G401.6 (cell line): ENCODE results near the gene TACC2.

Source experiments
- FAIRE-seq: peaks from 2 replicates; lab custom pipeline; 2012; peaks lifted over from hg19 to GRCh38; lab: Jason Lieb, UNC

Gene TACC2

DNA sequence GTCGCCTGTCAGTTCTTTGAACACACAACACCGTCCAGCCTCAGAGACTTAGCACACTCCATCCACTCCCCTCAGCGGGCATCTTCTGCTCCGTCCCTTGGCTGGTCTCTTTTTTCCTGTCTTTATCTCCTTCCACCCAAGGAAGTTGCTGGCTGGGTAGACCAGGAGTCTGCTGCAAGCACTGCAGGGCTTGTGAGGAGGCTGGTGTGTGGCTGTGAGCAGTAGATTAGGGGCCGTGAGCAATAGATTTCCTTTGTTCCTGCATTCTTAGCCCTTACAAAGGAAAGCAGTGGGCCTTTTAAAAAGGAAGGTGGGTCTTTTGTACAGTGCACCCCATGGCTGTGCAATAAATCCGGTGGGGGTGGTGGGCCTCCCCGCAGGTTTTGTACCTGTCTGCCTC lies 181.8 kb downstream of the TACC2 start:
- FAIRE-seq, result no peak

DNA sequence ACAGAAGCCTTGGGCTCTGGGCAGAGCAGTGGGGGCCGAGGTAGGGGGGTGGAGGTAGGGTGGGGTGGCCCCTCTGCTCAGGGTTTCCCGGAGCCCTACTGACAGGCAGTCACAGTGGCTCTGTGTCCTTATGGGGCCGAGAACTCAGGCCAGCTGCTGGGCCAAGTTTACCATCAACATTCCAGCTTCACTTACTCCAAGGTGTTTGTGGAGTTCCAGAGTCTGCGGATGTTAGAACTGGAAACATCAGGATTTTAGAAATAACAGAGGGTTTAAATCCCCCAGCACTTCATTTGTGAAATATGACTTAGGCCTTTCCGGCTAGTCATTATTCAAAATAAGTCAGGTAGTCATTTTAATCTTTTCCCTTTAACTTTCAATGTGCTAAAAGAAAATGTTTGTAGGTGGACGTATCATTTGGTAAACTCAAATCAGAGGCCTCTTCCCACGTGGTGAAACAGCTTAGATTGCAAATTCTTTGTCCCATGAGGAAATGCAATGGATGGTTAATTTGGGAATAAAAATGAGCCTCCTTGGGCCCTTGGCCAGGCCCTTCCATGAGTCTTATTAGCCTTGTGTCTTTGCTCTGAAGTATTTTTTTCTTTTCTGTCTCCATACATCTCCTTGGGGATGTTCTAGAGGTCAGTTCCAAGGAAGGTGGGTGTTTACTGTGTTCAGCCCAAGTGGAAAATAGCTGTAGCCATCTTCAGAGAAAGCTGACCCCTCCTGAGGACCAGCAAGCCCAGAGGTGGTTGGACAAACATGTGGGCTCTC lies 182.5 kb downstream of the TACC2 start:
- FAIRE-seq, result no peak

DNA sequence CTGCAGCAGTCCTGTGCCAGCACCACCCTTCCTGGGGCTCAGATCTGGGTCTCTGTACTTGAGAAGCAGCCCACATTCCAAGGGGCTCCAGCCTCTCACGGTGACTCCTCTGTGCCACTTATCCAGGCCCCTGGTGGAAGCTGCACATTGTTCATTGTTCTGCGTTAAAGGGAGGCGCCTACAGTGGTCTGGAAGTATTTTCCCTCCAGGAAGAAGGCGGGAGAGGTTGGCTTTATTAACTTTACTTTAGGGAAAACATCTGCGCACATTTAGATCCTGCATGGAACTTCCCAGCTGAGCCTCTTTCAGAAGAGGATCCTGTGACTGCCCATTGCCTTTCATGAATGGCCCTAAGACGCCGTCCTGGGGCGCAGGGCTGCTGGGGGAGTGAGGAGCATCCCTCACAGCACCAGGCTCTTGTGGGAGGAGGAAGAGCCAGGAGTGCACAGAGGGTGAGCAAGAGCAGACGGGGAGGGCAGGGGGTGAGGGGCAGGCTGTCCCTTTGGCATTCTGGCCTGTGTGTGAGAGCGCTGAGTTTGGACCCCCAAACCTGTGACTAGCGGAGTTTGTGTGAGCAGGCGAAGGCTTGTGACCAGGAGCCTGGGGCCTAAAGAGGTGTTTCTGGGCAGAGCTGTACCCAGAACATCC lies 183.5 kb downstream of the TACC2 start:
- no peak for FAIRE-seq

DNA sequence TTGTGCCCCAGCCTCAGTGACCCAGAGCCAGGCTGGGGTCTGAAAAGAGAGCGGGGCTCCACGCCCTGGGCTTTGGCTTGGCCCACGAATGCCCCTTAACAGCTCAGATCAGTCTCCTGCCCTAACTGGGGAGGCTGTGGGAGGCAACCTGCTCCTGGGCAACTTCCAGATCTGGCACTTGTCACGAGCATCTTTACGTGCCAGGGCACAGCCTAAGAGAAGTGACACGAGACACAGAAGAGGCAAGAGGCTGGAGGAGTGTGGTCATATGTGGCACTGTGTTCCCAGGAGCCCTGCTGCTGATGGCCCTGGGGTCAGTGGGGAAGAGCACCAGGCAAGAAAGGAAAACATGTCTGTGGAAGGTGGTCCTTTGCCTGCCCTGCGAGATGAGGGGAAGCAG lies 184.4 kb downstream of the TACC2 start:
- no peak for FAIRE-seq

DNA sequence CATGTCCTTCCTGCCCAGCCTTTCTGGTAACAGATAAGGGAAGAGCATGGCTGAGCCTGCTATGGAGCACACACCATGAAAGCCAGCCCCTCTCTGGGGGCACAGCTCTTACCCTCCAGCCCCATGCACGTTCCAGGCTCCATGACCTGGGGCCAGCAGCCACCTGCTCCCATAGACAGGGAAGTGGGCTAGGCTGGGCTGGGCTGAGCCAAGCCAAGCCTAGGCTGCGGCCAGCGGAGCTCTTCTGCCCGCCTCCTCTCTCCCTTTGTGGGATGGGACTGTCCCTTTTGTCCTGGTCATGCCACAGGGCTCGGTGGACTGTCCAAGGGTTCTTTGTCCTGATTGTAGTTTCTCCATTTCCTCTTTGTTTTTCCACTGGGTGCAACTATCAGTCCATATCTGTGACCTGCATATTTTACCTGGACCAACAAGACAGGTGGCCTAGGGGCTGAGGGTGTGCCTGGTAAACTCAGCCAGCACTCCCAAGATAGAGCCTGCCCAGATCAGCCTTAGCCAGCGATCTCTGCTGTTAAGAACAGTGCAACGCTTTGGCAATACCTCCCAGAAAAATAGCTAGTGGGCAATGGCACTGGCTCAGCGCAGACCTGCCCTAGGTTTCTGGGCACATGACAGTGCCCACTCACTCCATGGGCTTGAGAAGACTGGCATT lies 184.9 kb downstream of the TACC2 start:
- no peak for FAIRE-seq

DNA sequence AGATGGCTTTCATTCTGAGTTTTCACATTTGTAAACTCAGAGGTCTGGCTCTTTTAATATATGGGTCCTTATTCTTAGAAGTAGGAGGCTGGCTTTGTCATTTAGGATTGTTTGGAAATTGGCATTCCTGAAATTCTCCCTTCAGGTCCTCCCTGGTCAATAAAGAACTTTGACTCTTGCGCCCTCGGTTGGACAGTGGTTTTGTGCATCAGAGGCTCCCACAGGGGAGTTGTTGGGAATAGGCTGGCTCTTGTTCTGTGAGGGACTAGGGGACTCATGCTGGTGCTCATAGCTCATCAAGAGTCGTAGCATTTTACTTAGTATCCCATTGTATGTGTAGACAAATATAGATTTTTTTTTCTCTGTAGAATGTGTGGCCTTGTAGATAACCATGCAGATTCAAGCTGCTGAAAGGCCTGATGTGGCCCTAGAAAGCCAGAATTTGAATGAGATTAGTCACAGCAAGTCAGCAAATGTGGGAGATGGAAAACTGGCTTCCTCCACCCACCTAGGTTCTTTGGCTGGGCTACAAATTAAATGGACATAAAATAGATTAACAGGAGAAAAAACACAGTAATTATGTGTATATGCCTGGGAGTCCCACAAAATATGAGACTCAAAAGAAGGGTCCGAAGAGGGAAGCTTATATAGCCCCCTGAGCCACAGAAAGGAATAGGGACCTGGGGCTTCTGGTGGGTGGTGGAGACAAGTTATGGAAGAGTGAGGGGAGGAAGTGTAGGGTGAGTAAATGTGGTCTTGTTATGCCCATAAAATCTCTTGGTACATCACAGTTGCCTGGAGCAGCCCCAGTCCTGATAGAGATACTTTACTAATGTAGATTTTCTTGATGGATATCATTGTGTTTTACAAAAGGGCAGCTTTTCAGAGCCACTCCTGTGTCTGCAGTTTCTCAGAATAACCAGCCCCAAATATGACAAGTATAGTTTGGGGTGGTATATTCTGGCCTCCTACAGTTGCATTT lies 187.6 kb downstream of the TACC2 start:
- no peak for FAIRE-seq

DNA sequence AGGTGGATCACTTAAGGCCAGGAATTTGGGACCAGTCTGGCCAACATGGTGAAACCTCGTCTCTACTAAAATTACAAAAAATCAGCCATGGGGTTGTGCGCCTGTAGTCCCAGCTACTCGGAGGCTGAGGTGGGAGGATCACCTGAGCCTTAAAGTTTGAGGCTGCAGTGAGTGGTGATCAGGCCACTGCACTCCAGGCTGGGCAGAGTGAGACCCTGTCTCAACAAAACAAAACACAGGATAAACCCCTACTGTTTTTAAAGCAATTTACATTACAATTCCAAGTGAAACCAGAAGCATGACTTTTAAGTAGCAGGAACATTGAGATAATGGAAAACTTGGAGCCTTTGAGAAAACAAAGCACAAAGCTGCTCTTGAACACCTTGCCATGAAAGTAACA lies 189.7 kb downstream of the TACC2 start:
- no peak for FAIRE-seq

DNA sequence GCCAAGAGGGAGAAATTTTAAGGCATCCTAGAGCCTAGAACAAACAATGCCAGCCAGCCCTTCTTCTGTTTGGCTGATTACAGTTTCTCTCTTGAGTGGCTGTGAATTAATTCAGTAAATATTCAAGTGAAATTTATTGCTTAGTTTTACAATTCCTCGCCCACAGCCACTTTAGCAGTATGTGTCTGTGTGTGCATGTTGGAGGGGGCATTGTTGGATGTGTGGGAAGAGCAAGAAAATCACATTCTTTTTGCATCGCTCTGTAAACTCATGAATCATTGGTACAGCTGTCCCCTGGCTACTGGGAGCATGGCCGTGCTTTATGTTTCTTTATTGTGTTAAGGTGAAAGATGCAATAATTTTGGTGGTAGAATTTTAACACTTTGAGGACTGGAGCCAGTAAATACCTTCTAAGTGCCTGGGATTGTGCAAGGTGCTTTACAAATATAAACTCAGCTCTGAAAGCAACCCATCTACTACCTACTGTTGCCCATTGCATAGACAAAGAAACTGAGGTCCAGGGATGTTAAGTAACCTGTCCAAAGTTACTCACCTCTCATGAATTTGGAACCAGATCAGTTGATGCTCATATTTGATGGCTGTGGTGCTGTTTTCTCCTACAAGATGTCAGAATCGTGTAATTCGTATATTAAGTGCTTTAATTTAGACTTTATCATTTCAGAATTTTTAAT lies 192.2 kb downstream of the TACC2 start:
- FAIRE-seq, result no peak

DNA sequence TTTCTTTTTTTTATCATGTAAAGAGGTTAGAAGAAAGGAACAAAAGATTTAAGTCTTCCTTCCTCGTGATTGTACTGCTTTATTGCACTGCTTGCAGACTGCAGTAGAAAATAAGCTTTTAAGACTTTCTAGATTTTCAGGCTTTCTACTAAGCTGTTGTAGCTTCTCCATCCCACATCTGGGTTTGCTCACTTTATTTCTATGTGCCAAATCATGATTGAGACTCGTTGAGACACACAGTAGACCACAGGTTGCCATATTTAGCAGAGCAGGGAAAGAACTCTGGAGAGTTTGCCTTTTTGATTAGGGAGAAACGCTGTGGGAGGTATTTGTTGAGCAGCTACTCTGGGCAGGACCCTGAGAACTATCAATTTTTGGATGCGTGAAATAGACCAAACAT lies 192.9 kb downstream of the TACC2 start:
- no peak for FAIRE-seq

DNA sequence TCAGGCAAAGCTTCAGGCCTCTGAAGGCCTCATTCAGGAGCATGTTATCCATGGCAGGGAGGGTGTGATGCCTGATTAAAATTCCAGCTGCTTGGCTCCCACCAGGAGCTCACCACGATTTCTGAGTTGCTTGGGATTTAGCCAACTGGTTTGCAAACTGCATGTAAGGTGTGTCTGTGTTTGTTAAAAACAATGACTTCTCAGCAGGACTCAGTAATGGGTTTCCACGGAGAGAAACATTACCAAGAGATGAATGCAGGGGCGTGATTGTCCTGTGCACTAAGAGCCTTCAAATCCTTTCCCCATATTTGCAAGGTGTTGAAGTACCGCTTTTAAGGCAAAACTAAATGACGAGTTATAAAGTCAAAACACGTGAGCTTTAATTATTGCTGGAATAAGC lies 193.3 kb downstream of the TACC2 start:
- no peak for FAIRE-seq

DNA sequence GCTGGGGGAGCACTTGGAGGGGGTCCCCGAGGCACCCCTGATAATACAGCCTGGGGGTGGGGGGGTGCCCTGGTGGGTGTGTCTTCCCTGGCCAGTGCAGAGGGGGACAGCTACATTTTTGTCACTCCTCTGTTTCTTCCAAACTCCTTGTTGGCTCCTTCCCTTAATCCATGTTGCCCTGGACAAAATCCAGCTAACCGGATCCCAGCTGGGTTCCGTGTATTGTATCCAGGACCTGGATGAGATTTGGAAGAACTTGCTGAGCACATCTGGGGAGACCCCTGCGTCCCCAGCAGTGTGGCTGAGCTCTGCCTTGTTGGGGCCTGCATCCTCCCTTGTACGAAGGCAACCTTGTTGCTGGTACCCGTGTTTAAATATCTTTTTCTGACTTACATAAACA lies 195.3 kb downstream of the TACC2 start:
- FAIRE-seq, result no peak

DNA sequence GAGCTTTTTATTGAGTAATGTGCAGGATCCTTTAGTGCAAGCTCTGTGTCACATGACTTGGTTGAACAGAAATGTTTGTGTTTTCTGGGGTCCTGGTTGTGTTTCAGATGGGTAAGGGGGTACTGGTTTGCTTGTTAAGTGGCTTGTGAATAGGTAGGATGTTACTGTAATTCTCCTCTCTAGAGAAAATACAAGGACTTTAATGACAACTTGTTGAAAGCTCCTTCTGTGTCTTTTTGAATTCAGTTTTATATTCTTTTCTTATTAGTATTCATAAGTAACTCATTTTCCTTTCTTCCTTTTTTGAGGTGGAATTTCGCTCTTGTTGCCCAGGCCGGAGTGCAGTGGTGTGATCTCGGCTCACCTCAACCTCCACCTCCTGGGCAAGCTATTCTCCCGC lies 196.7 kb downstream of the TACC2 start:
- FAIRE-seq, result no peak

DNA sequence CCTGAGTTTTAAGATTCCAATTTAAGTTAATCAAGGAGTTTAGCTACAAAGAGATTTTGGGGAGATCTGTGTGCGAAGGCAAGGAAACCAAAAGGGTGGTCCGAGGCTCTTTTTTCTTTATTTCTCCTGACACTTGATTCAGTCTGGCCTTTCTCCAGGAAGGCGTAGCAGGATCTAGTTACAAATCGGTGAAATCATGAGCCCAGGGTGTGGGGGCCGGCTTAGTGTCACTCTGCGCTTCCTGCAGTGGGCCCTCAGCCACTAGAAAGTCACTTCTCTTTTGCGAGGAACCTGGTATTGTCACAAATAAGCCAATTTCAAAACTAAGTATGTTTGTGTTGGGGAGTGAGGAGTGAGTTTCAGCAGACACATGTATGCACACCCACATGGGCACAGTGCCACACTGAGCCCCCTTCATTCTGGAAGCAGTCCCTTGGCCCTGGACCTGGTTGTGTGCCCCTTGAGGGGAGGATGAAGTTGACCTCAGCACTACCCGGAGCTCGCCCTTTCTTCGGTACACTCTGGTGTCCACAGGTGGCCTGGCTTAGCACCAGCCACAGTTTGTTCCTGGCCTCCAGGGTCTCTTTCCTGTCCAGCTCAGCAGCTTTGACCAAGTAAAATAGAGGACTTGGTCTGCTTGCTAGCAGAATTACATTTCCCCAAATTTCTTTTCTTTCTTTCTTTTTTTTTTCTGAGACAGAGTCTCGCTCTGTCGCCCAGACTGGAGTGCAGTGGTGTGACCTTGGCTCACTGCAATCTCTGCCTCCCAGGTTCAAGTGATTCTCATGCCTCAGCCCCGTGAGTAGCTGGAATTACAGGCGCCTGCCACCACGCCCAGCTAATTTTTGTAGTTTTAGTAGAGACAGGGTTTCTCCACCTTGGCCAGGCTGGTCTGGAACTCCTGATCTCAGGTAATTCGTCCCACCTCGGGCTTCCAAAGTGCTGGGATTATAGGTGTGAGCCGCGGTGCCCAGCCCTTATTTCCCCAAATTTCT lies 198.2 kb downstream of the TACC2 start:
- FAIRE-seq, result no peak

DNA sequence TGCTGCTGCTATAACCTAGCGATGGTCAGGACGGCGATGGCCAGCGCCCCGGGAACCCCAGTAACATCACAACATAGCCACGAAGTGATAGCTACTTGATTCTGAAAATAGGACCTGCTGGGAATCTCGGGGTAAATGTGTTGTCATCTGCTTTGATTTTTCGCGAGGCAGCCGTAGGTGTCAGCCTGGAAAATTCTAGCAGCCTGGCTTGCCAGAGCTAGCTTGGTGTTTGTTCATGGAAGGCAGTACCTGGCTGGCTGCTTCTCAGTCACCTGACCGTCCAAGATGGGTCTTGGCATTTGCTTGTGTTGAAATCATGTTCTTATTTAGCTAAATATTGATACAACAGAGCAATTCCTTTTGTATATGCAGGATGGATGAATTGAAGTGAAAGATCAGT lies 199.7 kb downstream of the TACC2 start:
- FAIRE-seq, result no peak

DNA sequence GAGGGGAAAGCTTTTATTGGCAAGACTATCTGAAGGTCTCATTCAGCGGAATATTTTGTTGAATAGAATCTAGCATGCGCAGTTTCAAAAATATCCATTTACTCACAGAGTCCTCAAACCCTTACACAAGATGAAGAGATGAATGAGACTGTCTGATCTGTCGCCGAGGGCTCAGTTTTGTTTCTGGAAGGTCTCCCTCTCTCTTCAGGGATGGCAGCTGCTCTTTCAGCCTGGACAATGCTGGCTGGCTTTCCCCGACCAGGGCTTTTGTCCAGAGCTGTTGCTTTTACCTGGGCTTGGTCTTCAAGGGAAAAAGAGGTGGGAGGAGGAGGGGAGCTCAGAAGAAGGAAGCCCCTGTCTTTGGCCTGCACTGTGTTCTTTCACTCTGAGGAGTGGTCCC lies 200.2 kb downstream of the TACC2 start:
- FAIRE-seq, result no peak

DNA sequence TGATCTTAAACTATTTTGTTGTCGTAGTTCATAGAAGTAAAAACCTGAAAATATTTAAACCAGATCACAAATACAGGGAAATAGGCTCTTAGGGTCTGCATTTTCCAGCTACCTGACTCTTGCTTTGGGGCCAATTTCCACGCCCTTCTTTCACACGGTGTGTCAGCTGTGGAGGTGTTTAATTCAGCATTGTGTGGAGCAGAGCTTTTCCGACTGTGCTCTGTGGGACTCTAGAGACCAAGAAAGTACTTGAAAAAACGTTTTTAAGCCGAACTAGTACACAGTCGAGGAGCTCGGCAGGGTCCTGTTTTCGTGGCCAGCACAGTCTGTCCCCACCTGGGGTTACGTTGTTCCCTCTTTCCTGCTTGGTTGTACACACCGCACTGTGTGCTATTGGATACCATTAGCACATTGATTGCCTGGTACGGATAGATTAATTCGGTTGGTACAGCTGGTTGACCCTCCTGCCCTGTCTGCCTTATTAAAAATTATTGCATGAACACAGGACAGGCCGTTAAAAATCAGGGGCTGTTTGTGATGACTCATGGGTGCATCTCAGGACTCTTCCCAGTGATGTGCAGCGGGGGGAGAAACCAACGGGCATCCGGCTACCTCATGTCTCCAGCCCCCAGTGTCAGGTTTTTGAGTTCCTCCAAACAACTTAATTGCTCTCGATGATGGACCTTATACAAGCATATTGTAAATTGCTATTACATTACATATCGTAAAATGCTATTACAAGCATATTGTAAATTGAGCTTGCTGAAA lies 201.4 kb downstream of the TACC2 start:
- no peak for FAIRE-seq

DNA sequence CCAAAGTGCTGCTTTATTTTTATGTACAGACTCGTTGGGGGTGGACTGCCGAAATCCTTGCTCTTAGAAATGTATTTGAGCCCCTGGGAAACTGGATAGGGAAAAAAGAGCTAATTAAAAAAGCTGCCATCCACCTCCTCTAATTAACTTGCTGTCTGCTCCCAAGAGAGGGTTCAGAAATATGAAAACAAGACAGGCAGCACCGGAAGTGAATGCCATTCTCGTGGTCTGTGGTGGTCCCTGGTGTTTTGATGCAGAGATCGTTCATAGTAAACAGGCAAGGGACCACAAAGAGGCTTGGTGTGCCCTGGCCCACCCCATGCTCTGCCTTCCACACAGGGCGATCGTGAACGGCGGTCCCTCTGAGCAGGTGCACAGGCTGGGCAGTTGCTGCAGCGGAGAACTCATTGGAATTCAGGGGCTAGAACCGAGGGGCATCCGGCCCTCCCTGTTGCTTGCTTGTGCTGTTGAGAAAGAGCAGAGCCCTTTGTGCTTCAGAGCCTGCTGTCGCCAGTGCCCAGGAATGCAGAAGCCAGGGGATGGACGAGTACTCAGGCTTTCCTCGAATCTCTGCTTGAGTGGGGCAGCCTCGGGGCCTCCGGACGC lies 203.1 kb downstream of the TACC2 start:
- FAIRE-seq, result no peak

DNA sequence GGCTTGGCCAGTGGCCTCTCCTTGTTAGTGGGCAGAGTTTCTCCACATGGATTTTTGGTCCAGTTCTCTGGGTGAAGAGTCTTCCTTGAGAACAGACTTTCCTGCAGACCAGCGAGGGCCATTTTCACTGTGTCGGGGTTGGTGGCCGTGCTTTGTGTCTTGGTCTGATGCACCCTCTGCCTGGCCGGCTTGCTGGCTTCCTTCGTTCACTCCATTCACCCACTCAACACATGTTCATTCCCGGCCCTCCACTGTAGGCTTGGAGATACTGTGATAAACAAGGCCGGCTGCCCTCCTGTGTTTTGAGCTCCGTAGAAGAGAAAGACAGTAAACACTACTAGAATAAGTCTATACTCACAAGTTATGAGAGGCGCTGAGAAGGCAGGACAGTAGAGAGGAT lies 205.3 kb downstream of the TACC2 start:
- FAIRE-seq, result no peak

DNA sequence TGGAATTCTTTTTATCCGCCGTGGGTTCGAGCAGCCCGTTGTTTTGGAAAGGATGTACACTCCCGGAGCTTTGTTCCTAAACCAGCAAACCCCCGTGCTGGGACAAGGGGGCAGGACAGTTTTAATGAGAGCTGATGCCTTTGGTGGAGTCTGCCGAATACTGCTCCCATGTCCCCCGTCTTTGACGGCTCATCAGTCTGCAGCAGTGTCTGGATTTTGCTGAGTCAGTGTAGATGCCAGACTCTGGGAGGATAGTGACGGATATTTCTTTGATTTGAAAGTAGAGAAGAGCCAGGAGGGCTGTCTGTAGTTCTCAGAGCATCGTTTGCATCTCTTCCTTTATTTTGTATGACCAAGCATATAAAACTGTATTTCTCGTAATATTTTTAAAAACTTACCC lies 207.3 kb downstream of the TACC2 start:
- FAIRE-seq, result no peak
